ENCODE results near the gene SCAI.

DNA sequence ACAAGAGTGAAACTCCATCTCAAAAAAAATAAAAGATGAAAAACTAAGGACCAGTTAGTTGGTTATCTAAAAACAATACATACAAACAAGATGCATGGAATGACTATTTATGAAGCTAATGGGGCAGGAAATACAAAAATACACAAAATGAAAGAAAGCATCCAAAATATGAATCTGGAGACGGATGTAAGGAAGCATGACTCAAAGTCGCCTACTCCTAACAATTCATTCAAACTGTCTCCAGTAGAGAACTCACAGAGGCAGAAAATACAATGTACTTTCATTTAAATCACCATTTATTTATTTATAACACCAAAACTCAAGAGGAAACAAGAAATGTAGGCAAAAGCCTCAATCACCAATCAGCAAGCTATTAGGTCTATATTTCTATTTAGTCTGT is 68.4 kb downstream of the SCAI start:
- no peak for TF ChIP-seq POLR2A (IDR thresholded peaks at IDR 0.05; ENCODE audit: low read depth, low read length)
- no peak for TF ChIP-seq TAF1 (IDR thresholded peaks at IDR 0.05; ENCODE audit: borderline replicate concordance, low read depth, low read length)

All from GM12892 (cell line).